ENCODE results near the gene TRAF3. TPM values are rescaled to one million over a fixed set of nuclear protein-coding genes. Genes with fewer than 3 reads are reported as not detected.

The TRAF3 gene
- total and polyA plus RNA-seq, 4 donors, result 2.1 to 12.0 (median 5.2) TPM

GRCh38 chr14:102909462-102909861 lies 132.2 kb downstream of the TRAF3 start:
- Histone ChIP-seq H3K4me1 (ENCODE audit: control insufficient read depth in 4 of 4, insufficient read depth in 4 of 4, low read length in 3 of 4) (peaks cover 0 to 3% (median 3%) of the 10 kb centered on the region in 4 donors), H3K27ac (ENCODE audit: low read depth in 1 of 2, low read length in 2 of 2) (no peak overlapping the region), H3K4me3 (ENCODE audit: low read depth in 1 of 3, low read length in 3 of 3) (no peak overlapping the region), H3K27me3 (ENCODE audit: control insufficient read depth in 4 of 4, insufficient read depth in 4 of 4, low read length in 3 of 4) (no peaks in the 10 kb centered on the region), H3K36me3 (ENCODE audit: control insufficient read depth in 4 of 4, insufficient read depth in 3 of 4, low read depth in 1 of 4, low read length in 3 of 4) (peaks cover 0 to 17% (median 1%) of the 10 kb centered on the region in 4 donors), H3K9ac (ENCODE audit: low read depth in 1 of 2, low read length in 2 of 2) (no peak overlapping the region), H3K9me3 (ENCODE audit: control insufficient read depth in 4 of 4, low read length in 3 of 4) (no peaks in the 10 kb centered on the region)
- 97% methylated on average over 10 of the region's 10 CpGs for WGBS
- no peak for DNase-seq (ENCODE audit: low spot score)
- no peak for TF ChIP-seq FOXA2 (IDR thresholded peaks at IDR 0.05)
- TF ChIP-seq, protein P1, sequence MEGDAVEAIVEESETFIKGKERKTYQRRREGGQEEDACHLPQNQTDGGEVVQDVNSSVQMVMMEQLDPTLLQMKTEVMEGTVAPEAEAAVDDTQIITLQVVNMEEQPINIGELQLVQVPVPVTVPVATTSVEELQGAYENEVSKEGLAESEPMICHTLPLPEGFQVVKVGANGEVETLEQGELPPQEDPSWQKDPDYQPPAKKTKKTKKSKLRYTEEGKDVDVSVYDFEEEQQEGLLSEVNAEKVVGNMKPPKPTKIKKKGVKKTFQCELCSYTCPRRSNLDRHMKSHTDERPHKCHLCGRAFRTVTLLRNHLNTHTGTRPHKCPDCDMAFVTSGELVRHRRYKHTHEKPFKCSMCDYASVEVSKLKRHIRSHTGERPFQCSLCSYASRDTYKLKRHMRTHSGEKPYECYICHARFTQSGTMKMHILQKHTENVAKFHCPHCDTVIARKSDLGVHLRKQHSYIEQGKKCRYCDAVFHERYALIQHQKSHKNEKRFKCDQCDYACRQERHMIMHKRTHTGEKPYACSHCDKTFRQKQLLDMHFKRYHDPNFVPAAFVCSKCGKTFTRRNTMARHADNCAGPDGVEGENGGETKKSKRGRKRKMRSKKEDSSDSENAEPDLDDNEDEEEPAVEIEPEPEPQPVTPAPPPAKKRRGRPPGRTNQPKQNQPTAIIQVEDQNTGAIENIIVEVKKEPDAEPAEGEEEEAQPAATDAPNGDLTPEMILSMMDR (IDR thresholded peaks at IDR 0.05; ENCODE audit: low read depth, low read length, missing input control), result no peak
- TF ChIP-seq, protein P2, sequence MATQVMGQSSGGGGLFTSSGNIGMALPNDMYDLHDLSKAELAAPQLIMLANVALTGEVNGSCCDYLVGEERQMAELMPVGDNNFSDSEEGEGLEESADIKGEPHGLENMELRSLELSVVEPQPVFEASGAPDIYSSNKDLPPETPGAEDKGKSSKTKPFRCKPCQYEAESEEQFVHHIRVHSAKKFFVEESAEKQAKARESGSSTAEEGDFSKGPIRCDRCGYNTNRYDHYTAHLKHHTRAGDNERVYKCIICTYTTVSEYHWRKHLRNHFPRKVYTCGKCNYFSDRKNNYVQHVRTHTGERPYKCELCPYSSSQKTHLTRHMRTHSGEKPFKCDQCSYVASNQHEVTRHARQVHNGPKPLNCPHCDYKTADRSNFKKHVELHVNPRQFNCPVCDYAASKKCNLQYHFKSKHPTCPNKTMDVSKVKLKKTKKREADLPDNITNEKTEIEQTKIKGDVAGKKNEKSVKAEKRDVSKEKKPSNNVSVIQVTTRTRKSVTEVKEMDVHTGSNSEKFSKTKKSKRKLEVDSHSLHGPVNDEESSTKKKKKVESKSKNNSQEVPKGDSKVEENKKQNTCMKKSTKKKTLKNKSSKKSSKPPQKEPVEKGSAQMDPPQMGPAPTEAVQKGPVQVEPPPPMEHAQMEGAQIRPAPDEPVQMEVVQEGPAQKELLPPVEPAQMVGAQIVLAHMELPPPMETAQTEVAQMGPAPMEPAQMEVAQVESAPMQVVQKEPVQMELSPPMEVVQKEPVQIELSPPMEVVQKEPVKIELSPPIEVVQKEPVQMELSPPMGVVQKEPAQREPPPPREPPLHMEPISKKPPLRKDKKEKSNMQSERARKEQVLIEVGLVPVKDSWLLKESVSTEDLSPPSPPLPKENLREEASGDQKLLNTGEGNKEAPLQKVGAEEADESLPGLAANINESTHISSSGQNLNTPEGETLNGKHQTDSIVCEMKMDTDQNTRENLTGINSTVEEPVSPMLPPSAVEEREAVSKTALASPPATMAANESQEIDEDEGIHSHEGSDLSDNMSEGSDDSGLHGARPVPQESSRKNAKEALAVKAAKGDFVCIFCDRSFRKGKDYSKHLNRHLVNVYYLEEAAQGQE (IDR thresholded peaks at IDR 0.05), result no peak
- no peak for TF ChIP-seq GABPA (IDR thresholded peaks at IDR 0.05 in 1 of 2, conservative IDR thresholded peaks at IDR 0.05 in 1 of 2)
- TF ChIP-seq HNF4A (conservative IDR thresholded peaks at IDR 0.05), result no peak
- TF ChIP-seq SP1 (IDR thresholded peaks at IDR 0.05), result no peak
- no peak for TF ChIP-seq TAF1 (conservative IDR thresholded peaks at IDR 0.05)
- no peak for TF ChIP-seq MAX (IDR thresholded peaks at IDR 0.05)
- TF ChIP-seq JUND (IDR thresholded peaks at IDR 0.05), result no peak
- TF ChIP-seq FOXA1 (IDR thresholded peaks at IDR 0.05), result no peak

DNA sequence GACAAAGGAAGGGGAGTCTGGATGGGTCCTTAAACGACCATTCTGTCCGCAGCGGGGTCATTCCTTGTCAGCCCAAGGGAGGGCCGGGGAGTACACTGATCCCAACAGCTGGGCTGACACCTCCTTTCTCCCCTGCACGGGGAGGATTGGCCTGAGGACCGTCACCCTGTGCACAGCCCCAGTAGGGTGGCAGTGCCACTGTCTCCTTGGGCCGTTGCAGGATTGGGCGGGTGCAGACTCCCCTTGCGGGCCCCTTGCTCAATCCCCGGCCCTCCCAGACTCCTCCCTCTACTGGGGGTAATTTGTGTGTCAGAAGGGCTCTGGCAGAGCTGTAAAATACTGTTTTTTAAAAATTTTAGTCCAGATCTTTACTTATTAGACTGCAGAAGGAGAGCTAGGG lies 132.7 kb downstream of the TRAF3 start:
- H3K4me1 ChIP-seq (ENCODE audit: control insufficient read depth in 4 of 4, insufficient read depth in 4 of 4, low read length in 3 of 4), result peaks cover 0 to 8% (median 7%) of the 10 kb centered on the region in 4 donors
- peaks cover 0 to 16% (median 1%) of the 10 kb centered on the region in 4 donors for H3K36me3 ChIP-seq (ENCODE audit: control insufficient read depth in 4 of 4, insufficient read depth in 3 of 4, low read depth in 1 of 4, low read length in 3 of 4)
- 92% methylated on average over 10 of the region's 10 CpGs for WGBS
- no peaks in the 10 kb centered on the region for H3K27me3 ChIP-seq (ENCODE audit: control insufficient read depth in 4 of 4, insufficient read depth in 4 of 4, low read length in 3 of 4)
- TF ChIP-seq HNF4G (IDR thresholded peaks at IDR 0.05) (no peak), YY1 (IDR thresholded peaks at IDR 0.05) (no peak), EGR1 (IDR thresholded peaks at IDR 0.05; ENCODE audit: low read depth in 2 of 2) (no peak), HNF4A (conservative IDR thresholded peaks at IDR 0.05) (no peak), RAD21 (IDR thresholded peaks at IDR 0.05) (no peak), GABPA (IDR thresholded peaks at IDR 0.05 in 1 of 2, conservative IDR thresholded peaks at IDR 0.05 in 1 of 2) (no peak), MAX (IDR thresholded peaks at IDR 0.05) (no peak)
- TF ChIP-seq, protein P2 (IDR thresholded peaks at IDR 0.05), result no peak
- TF ChIP-seq, protein P3, sequence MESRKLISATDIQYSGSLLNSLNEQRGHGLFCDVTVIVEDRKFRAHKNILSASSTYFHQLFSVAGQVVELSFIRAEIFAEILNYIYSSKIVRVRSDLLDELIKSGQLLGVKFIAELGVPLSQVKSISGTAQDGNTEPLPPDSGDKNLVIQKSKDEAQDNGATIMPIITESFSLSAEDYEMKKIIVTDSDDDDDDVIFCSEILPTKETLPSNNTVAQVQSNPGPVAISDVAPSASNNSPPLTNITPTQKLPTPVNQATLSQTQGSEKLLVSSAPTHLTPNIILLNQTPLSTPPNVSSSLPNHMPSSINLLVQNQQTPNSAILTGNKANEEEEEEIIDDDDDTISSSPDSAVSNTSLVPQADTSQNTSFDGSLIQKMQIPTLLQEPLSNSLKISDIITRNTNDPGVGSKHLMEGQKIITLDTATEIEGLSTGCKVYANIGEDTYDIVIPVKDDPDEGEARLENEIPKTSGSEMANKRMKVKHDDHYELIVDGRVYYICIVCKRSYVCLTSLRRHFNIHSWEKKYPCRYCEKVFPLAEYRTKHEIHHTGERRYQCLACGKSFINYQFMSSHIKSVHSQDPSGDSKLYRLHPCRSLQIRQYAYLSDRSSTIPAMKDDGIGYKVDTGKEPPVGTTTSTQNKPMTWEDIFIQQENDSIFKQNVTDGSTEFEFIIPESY (IDR thresholded peaks at IDR 0.05), result no peak
- H3K27ac ChIP-seq (ENCODE audit: low read depth in 1 of 2, low read length in 2 of 2), result no peak overlapping the region
- no peak for DNase-seq (ENCODE audit: low spot score)
- H3K9me3 ChIP-seq (ENCODE audit: control insufficient read depth in 4 of 4, low read length in 3 of 4), result no peaks in the 10 kb centered on the region
- H3K9ac ChIP-seq (ENCODE audit: low read depth in 1 of 2, low read length in 2 of 2), result no peak overlapping the region
- H3K4me3 ChIP-seq (ENCODE audit: low read depth in 1 of 3, low read length in 3 of 3), result no peak overlapping the region

Data from liver (tissue), 9 donors.